IMR-90 (cell line): Measurements from ENCODE around the gene RBFOX1. TPM values are rescaled to one million over a fixed set of nuclear protein-coding genes. Genes with fewer than 3 reads are reported as not detected.

Source experiments
- ATAC-seq: fragments of 200-7000 bp; cut with Tn5 transposase; 2 replicates; pipeline ENCODE4 v1.9.1; 2020; ENCODE audit warnings: low read depth, mild to moderate bottlenecking, moderate library complexity
- BruUV-seq: library from RNA; stranded (reverse); fragments of 400-500 nt; replicated peaks from 2 replicates; lab custom pipeline; 2021; lab: Mats Ljungman, UMichigan
- CTCF ChIA-PET: fragments of 300-600 bp; formaldehyde crosslinking; extraction: SDS; loops from one replicate; lab custom pipeline; 2021; ENCODE audit warnings: antibody characterized with exemption; lab: Yijun Ruan, JAX
- POLR2A ChIA-PET: fragments of 300-600 bp; sonication (Branson Sonifier 250); formaldehyde crosslinking; loops from one replicate; lab custom pipeline; 2022; ENCODE audit warnings: antibody characterized with exemption; ENCODE audit not compliant: unreplicated experiment; lab: Charles Lee
- DNase-seq: peaks from one replicate; pipeline ENCODE4 v3.0.0; 2013
- H2AFZ ChIP-seq: replicated peaks from 2 replicates; pipeline ENCODE3; 2013; ENCODE audit warnings: low read length, mild to moderate bottlenecking; ENCODE audit not compliant: poor library complexity
- H2AK5ac ChIP-seq: 2 replicates; pipeline ENCODE4 v1.6.1; 2013; ENCODE audit warnings: low read depth, low read length, inconsistent platforms
- H2AK9ac ChIP-seq: replicated peaks from 2 replicates; pipeline ENCODE3; 2013; ENCODE audit warnings: mild to moderate bottlenecking, low read depth, low read length, moderate library complexity; ENCODE audit not compliant: poor library complexity
- H2BK120ac ChIP-seq: 2 replicates; pipeline ENCODE4 v1.6.1; 2013; ENCODE audit warnings: low read depth, low read length, inconsistent platforms
- H2BK15ac ChIP-seq: 3 replicates; pipeline ENCODE4 v1.6.1; 2013; ENCODE audit warnings: low read depth, low read length, inconsistent platforms
- H2BK20ac ChIP-seq: 2 replicates; pipeline ENCODE4 v1.6.1; 2013; ENCODE audit warnings: low read depth, mild to moderate bottlenecking, inconsistent platforms, low read length, moderate library complexity
- H2BK5ac ChIP-seq: 2 replicates; pipeline ENCODE4 v1.6.1; 2013; ENCODE audit warnings: mild to moderate bottlenecking, low read depth, low read length, inconsistent platforms; ENCODE audit not compliant: poor library complexity, severe bottlenecking
- H3K14ac ChIP-seq: replicated peaks from 2 replicates; pipeline ENCODE4 v1.6.1; 2013; ENCODE audit warnings: low read depth, low read length, inconsistent platforms
- H3K18ac ChIP-seq: 2 replicates; pipeline ENCODE4 v1.6.1; 2013; ENCODE audit warnings: low read depth, low read length, control low read depth
- H3K23ac ChIP-seq: 2 replicates; pipeline ENCODE4 v1.6.1; 2013; ENCODE audit warnings: low read depth, low read length, inconsistent platforms
- H3K27ac ChIP-seq: 2 replicates; pipeline ENCODE4 v1.5.1; 2013; ENCODE audit warnings: mild to moderate bottlenecking, control low read depth, low read length; ENCODE audit not compliant: insufficient read depth
- H3K27me3 ChIP-seq: 2 replicates; pipeline ENCODE4 v1.6.1; 2013; ENCODE audit warnings: low read length; ENCODE audit not compliant: control insufficient read depth, insufficient read depth
- H3K36me3 ChIP-seq: 2 replicates; pipeline ENCODE4 v1.6.1; 2013; ENCODE audit warnings: low read length, mixed read lengths; ENCODE audit not compliant: control insufficient read depth, insufficient read depth
- H3K4ac ChIP-seq: 2 replicates; pipeline ENCODE4 v1.6.1; 2013; ENCODE audit warnings: low read depth, low read length, inconsistent platforms
- H3K4me1 ChIP-seq: 2 replicates; pipeline ENCODE4 v1.6.1; 2013; ENCODE audit warnings: low read length, mixed read lengths; ENCODE audit not compliant: control insufficient read depth, insufficient read depth
- H3K4me2 ChIP-seq: 2 replicates; pipeline ENCODE4 v1.6.1; 2013; ENCODE audit warnings: low read depth, mild to moderate bottlenecking, control low read depth, low read length, moderate library complexity
- H3K4me3 ChIP-seq: 2 replicates; pipeline ENCODE4 v1.5.1; 2013; ENCODE audit warnings: low read depth, mild to moderate bottlenecking, control low read depth, low read length, moderate library complexity; ENCODE audit not compliant: insufficient read depth
- H3K56ac ChIP-seq: 2 replicates; pipeline ENCODE4 v1.6.1; 2013; ENCODE audit warnings: low read length, inconsistent platforms; ENCODE audit not compliant: insufficient read depth; ENCODE audit errors: extremely low read depth
- H3K79me1 ChIP-seq, 2 experiments: 2 replicates each; pipeline ENCODE4 v1.6.1; 2013; ENCODE audit warnings: low read length in 2 of 2, inconsistent platforms in 1 of 2, low read depth in 1 of 2
- H3K9ac ChIP-seq: 2 replicates; pipeline ENCODE4 v1.6.1; 2013; ENCODE audit warnings: low read depth, low read length, control low read depth
- H3K9me1 ChIP-seq: 2 replicates; pipeline ENCODE4 v1.6.1; 2013; ENCODE audit warnings: low read length, inconsistent platforms; ENCODE audit not compliant: insufficient read depth
- H3K9me3 ChIP-seq: 2 replicates; pipeline ENCODE4 v1.6.1; 2013; ENCODE audit warnings: low read length; ENCODE audit not compliant: control insufficient read depth, insufficient read depth
- H4K20me1 ChIP-seq: 2 replicates; pipeline ENCODE4 v1.6.1; 2013; ENCODE audit warnings: low read length, inconsistent platforms; ENCODE audit not compliant: insufficient read depth
- H4K5ac ChIP-seq: 2 replicates; pipeline ENCODE4 v1.6.1; 2013; ENCODE audit warnings: mild to moderate bottlenecking, low read depth, low read length, control low read depth
- H4K8ac ChIP-seq, 2 experiments: 2 replicates each; pipeline ENCODE4 v1.6.1; 2013; ENCODE audit warnings: low read depth in 2 of 2, low read length in 2 of 2, control low read depth in 1 of 2, inconsistent platforms in 1 of 2
- H4K91ac ChIP-seq: 2 replicates; pipeline ENCODE4 v1.6.1; 2013; ENCODE audit warnings: low read depth, low read length, inconsistent platforms; ENCODE audit not compliant: insufficient read depth
- BHLHE40 ChIP-seq: fragments of 150-350 bp; IDR thresholded peaks from 2 replicates; pipeline ENCODE4 v1.6.1; 2016; ENCODE audit warnings: mild to moderate bottlenecking, low read depth, low read length
- CEBPB ChIP-seq: IDR thresholded peaks from 2 replicates; pipeline ENCODE4 v1.6.1; 2012; ENCODE audit warnings: low read depth, low read length, improper control_type of control experiment
- CHD1 ChIP-seq: IDR thresholded peaks from 2 replicates; pipeline ENCODE4 v1.6.1; 2012; ENCODE audit warnings: low read depth, low read length, improper control_type of control experiment
- CTCF ChIP-seq: conservative IDR thresholded peaks from 2 replicates; pipeline ENCODE4 v1.5.1; 2012; ENCODE audit warnings: mild to moderate bottlenecking, low read depth, low read length, improper control_type of control experiment
- ELK1 ChIP-seq: fragments of 150-350 bp; IDR thresholded peaks from 2 replicates; pipeline ENCODE4 v1.6.1; 2016; ENCODE audit warnings: low read depth, mild to moderate bottlenecking, low read length, moderate library complexity, borderline replicate concordance
- FOS ChIP-seq: fragments of 150-350 bp; IDR thresholded peaks from 2 replicates; pipeline ENCODE4 v1.6.1; 2016; ENCODE audit warnings: low read depth, low read length
- MAFK ChIP-seq: IDR thresholded peaks from 2 replicates; pipeline ENCODE4 v1.6.1; 2012; ENCODE audit warnings: low read depth, low read length, improper control_type of control experiment
- MAZ ChIP-seq: IDR thresholded peaks from 2 replicates; pipeline ENCODE4 v1.6.1; 2012; ENCODE audit warnings: low read depth, mild to moderate bottlenecking, low read length, improper control_type of control experiment, moderate library complexity, borderline replicate concordance
- MXI1 ChIP-seq: IDR thresholded peaks from 2 replicates; pipeline ENCODE4 v1.6.1; 2012; ENCODE audit warnings: low read depth, mild to moderate bottlenecking, low read length, moderate library complexity, borderline replicate concordance
- NFE2L2 ChIP-seq: fragments of 150-350 bp; IDR thresholded peaks from 2 replicates; pipeline ENCODE4 v1.6.1; 2016; ENCODE audit warnings: low read depth, mild to moderate bottlenecking, low read length
- POLR2A ChIP-seq: IDR thresholded peaks from 2 replicates; pipeline ENCODE4 v1.6.1; 2012; ENCODE audit warnings: mild to moderate bottlenecking, low read depth, low read length
- RAD21 ChIP-seq: IDR thresholded peaks from 2 replicates; pipeline ENCODE4 v1.6.1; 2012; ENCODE audit warnings: low read length, improper control_type of control experiment
- RCOR1 ChIP-seq: IDR thresholded peaks from 2 replicates; pipeline ENCODE4 v1.6.1; 2012; ENCODE audit warnings: mild to moderate bottlenecking, low read length, improper control_type of control experiment; ENCODE audit not compliant: insufficient replicate concordance
- RFX5 ChIP-seq: IDR thresholded peaks from 2 replicates; pipeline ENCODE4 v1.8.0; 2012; ENCODE audit warnings: low read depth, mild to moderate bottlenecking, low read length, moderate library complexity
- SMC3 ChIP-seq: fragments of 150-350 bp; IDR thresholded peaks from 2 replicates; pipeline ENCODE4 v1.6.1; 2016; ENCODE audit warnings: low read depth, mild to moderate bottlenecking, antibody characterized with exemption, low read length, moderate library complexity
- USF2 ChIP-seq: fragments of 150-350 bp; IDR thresholded peaks from 2 replicates; pipeline ENCODE4 v1.6.1; 2017; ENCODE audit warnings: mild to moderate bottlenecking, antibody characterized with exemption, low read length, low read depth
- WGBS, 2 experiments: methylation state at CpG; one replicate each; pipeline versions ENCODE4 v1.1.5 to v1.1.7; 2013; ENCODE audit warnings: missing lambda C conversion rate in 2 of 2; ENCODE audit not compliant: insufficient read length in 1 of 2; ENCODE audit errors: extremely low coverage in 2 of 2; 5-methylcytosine and 5-hydroxymethylcytosine counted together
- dilution Hi-C: fragments of 300-500 bp; cut with HindIII; formaldehyde crosslinking; loops from one replicate; pipeline ENCODE4 v1.14.3; 2018; ENCODE audit warnings: low sequenced_read_pairs; ENCODE audit not compliant: unreplicated experiment
- in situ Hi-C: fragments of 300-500 bp; cut with MboI; formaldehyde crosslinking; loops from 3 replicates; pipeline ENCODE4 v1.14.3; 2019; ENCODE audit warnings: low sequenced_read_pairs, inconsistent platforms, mixed read lengths
- intact Hi-C: fragments of 100-400 bp; cut with micrococcal nuclease; formaldehyde crosslinking; loops from 2 replicates; pipeline ENCODE4 v1.10.0; 2022
- polyA plus RNA-seq, 3 experiments: library from polyadenylated mRNA; depleted of rRNA; stranded (reverse); fragments of >200 nt; gene quantifications; 2 replicates each; pipeline ENCODE4 v1.2.3, GENCODE V29; 2012; ENCODE audit warnings: low replicate concordance in 1 of 3
- total RNA-seq: library from RNA; depleted of rRNA; stranded (reverse); fragments of >200 nt; gene quantifications from 2 replicates; pipeline ENCODE4 v1.2.3, GENCODE V29; 2012

Gene RBFOX1
- total and polyA plus RNA-seq, 2 of the 4 experiments (the other 2 are of a cell fraction): not detected

- no peak overlapping the region for H3K4me2 ChIP-seq
- no TSS peak for BruUV-seq
- H2BK120ac ChIP-seq: no peak overlapping the region
- WGBS, 2 experiments: no CpG with 5 or more reads among the region's 4 CpGs
- H3K4ac ChIP-seq: no peak overlapping the region
- ChIA-PET POLR2A (no interaction called here), CTCF (no interaction called here)
- H4K5ac ChIP-seq: no peak overlapping the region
- H2BK15ac ChIP-seq: no peak overlapping the region
- H3K9me1 ChIP-seq: no peaks in the 10 kb centered on the region
- H3K36me3 ChIP-seq: no peaks in the 10 kb centered on the region
- no peak for TF ChIP-seq USF2
- no peak for TF ChIP-seq POLR2A
- no peak for TF ChIP-seq CEBPB
- TF ChIP-seq SMC3: no peak
- no peak for TF ChIP-seq RCOR1
- TF ChIP-seq CHD1: no peak
- TF ChIP-seq ELK1: no peak
- TF ChIP-seq RFX5: no peak
- TF ChIP-seq MAZ: no peak
- no peak for TF ChIP-seq BHLHE40
- no peak for TF ChIP-seq RAD21
- no peak for TF ChIP-seq MAFK
- no peak for TF ChIP-seq FOS
- TF ChIP-seq NFE2L2: no peak
- TF ChIP-seq CTCF: no peak
- no peak for TF ChIP-seq MXI1
- no peak overlapping the region for H2AK9ac ChIP-seq
- H2BK20ac ChIP-seq: no peak overlapping the region
- no peaks in the 10 kb centered on the region for H4K20me1 ChIP-seq
- no peak overlapping the region for H3K14ac ChIP-seq
- no peak overlapping the region for H4K91ac ChIP-seq
- no peak overlapping the region for H3K23ac ChIP-seq
- no peak for ATAC-seq
- intact Hi-C loops (no loop called here), dilution Hi-C loops (no loop called here), in situ Hi-C loops (no loop called here)
- H2AFZ ChIP-seq: no peak overlapping the region
- no peaks in the 10 kb centered on the region for H3K27me3 ChIP-seq
- H3K79me1 ChIP-seq: no peaks in the 10 kb centered on the region
- H3K18ac ChIP-seq: no peak overlapping the region
- H3K9me3 ChIP-seq: peaks cover 15% of the 10 kb centered on the region
- no peak overlapping the region for H2BK5ac ChIP-seq
- H3K27ac ChIP-seq: no peak overlapping the region
- H3K4me3 ChIP-seq: no peak overlapping the region
- H3K9ac ChIP-seq: no peak overlapping the region
- H3K56ac ChIP-seq: no peak overlapping the region
- no peak overlapping the region for H2AK5ac ChIP-seq
- H4K8ac ChIP-seq: no peak overlapping the region
- no peak for DNase-seq
- H3K4me1 ChIP-seq: no peaks in the 10 kb centered on the region
These were observed 347.7 kb downstream of the RBFOX1 start for GRCh38 chr16:7680296-7680695.
